LHCN-M2 (cell line): ENCODE data around the gene MARVELD1. TPM values are rescaled to one million over a fixed set of nuclear protein-coding genes. Genes with fewer than 3 reads are reported as not detected.
"Not testable (repeated sequence)": the region's sequence is repeated elsewhere in the genome, so short reads cannot be mapped to it uniquely, and the experiment has no call there.

Experiments
- DNase-seq: peaks from one replicate; pipeline ENCODE4 v3.0.0-alpha.2; 2012; ENCODE audit warnings: low read depth
- polyA plus RNA-seq: library from polyadenylated mRNA; unstranded; fragments of >200 nt; gene quantifications from one replicate; pipeline ENCODE4 v1.2.1, GENCODE V29; 2012; ENCODE audit warnings: missing spikeins
- total RNA-seq: library from RNA; depleted of rRNA; stranded (reverse); fragments of >200 nt; gene quantifications from 2 replicates; pipeline ENCODE4 v1.2.3, GENCODE V29; 2014; rRNA removed

MARVELD1 gene
- 54.7 and 56.0 TPM in 2 replicates for total RNA-seq
- polyA plus RNA-seq = 66.1 TPM

- DNase-seq = peak; percentile 80
Measured at GRCh38 chr10:97713339-97713825, at the start of gene MARVELD1. Gene MARVELD1, plus strand, starts transcription at chr10:97713730. Its CDS starts 147 bp downstream, at chr10:97713877.

GRCh38 chr10:97664282-97664850 lies 49.2 kb upstream of the MARVELD1 start:
- no peak for DNase-seq

DNA sequence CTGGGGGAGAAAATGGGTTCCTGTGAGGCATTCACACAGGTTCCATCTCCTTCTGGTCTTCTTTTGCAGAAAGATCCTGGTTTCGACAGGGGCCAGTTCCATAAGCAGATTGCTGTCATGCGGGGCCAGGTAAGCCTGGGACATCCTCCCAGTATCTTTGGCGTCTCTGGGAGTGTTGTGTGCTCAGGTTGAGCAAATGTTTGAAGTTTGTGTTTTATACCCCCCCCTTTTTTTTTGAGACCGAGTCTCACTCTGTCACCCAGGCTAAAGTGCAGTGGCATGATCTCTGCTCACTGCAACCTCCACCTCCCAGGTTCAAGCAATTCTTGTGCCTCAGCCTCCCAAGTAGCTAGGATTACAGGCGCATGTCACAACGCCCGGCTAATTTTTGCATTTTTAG lies 46.5 kb upstream of the MARVELD1 start:
- DNase-seq = no peak

GRCh38 chr10:97667463-97667862 lies 46.1 kb upstream of the MARVELD1 start:
- DNase-seq = no peak

- no peak for DNase-seq
Measured at GRCh38 chr10:97669571-97669970, 44.0 kb upstream of the MARVELD1 start.

DNA sequence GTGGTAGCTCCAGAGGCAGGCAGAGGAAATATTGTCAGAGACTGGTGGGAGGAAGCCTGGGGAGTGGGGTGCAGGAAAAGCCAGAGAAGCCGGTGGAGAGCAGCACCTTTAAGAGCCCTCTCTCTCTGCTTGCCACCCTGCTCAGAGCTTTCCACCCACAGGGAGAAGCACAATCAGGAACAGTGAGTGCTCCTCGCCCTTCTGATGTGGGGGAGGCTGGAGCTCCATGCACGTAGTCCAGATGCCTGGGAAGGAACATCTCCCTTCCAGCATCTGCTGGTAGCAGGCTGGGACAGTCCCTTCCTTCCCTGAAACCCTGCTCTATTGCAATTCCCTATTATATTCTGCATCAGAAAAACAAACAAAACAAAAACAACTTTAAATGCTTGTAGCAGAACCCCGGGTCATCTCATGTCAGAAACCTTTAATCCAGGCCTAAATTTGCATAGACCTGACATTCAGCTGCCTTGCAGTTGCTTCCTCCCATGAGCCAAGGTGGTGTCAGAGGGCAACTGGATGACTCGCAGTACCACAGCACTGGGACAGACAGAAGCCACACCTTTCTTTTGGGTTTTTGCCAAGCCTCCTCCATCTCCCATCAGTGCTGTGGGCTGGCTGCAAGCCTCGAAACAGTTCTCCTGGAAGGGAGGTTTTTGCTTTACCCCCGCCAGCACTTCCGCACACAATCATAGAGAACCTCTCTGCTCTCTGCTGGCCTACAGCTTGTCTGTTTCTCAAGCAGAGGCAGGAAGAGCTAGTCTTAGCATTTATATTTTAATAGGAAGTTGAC lies 39.6 kb upstream of the MARVELD1 start:
- peak; percentile 81 for DNase-seq

GRCh38 chr10:97675222-97675621 lies 38.3 kb upstream of the MARVELD1 start:
- no peak for DNase-seq

DNA sequence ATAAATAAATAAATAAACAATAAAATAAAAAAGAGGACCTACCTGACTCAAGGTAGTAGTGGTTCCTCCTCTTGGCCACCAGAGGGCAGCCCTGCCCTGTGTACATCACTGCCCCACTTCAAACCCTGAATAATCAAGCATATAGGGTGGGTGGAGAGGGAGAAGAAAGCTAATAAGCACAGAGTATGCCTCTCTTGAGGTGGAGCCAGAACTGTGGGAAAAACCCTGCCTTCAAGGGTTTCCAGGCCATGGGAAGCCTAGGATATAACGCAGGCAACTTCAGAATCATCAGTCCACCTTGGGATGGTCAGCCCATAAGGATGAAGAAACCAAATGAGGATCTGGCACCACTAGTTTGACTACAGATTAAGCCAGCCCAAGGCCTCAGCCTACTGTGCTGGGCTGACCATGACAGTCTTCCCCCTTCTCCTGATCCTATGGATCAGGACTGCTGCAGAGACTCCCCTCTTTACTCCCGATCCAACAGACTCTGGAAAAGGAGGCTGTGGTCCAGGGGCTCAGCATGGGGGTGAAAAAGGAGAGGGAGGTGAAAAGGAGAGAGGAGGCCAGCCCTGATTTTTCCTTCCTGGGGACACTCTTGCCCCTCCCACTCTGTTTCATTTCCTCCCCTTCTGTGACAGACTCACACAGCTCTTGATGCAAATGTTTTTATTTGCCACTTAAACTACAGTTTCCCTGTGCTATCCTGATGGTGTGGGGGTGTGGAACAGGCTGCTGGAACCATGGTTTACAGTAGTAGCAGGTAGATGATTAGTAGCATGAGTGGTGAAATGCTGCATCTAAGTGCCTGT lies 36.6 kb upstream of the MARVELD1 start:
- peak; percentile 43 for DNase-seq

DNA sequence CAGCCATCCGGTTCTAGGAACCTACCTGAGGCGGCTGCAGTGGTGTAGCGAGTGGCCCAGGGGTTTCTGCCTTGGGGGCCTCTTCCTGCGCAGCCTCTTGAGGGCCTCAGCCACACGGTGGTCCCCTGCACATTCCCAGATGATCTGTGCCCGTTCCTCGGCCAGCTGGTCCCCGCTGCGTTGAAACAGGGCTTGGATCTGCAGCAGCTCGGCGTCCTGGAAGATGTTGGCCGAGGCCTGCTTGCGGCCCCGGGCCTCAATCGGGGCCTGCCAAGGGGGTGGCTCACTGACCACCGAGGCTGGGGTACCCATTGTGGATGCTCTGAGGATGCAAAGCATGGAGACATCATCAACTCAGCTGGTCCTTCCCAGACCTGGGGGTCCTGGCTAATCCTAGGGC lies 33.9 kb upstream of the MARVELD1 start:
- no peak for DNase-seq

GRCh38 chr10:97682042-97682441 lies 31.5 kb upstream of the MARVELD1 start:
- no peak for DNase-seq

DNA sequence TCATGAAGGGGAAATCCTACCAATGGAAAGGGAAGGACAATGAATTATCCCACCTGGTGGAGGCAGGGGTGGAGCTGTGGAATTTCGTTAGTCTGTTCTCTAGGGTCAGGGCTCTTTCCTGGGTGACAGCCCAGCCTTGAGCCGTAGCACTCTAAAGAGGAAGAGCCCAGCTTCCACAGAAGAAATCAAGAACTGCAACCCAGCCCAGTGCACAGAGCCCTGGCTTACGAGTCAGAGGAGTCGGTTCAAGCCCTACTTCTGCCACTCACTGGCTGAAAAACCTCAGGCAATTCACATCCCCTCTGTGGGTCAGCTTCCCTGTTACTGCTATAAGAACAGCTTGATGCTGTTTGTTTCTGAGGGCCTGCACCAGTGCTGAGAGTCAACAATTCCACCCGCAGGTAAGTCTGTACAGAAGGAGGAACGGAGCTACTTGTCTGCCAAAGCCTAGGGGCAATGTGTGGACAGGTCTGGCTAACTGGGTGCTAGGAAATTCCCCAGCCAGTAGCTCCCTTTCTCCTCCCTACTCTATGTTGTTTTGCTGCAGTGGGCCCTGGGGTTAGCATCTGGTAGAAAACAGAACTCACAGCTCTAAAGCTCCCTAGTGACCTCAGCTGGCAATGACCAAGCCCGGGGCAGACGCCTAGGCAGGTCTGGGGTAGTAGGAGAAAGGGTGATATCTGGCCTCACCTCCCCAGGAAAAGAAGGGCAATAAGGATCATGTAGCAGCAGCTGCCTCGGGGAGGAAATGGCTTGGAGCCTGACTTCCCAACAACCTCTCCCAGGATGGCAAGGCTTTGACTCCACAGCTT lies 29.8 kb upstream of the MARVELD1 start:
- DNase-seq = peak; percentile 74

DNA sequence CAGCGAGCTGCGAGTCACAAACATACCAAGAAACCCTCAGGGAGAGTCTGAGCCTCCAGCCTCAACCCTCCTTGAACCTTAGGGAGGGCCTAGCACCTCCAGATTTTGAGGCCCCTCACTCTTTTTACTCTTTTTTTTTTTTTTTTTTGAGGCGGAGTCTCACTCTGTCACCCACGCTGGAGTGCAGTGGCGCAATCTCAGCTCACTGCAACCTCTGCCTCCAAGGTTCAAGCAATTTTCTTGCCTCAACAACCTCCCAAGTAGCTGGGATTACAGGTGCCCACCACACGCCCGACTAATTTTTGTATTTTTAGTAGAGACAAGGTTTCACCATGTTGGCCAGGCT lies 29.2 kb upstream of the MARVELD1 start:
- DNase-seq = not testable (repeated sequence)

- DNase-seq = no peak
Measured at GRCh38 chr10:97684866-97685394, 28.6 kb upstream of the MARVELD1 start.

GRCh38 chr10:97685395-97685958 lies 28.1 kb upstream of the MARVELD1 start:
- no peak for DNase-seq

GRCh38 chr10:97686301-97686961 lies 27.1 kb upstream of the MARVELD1 start:
- no peak for DNase-seq

DNA sequence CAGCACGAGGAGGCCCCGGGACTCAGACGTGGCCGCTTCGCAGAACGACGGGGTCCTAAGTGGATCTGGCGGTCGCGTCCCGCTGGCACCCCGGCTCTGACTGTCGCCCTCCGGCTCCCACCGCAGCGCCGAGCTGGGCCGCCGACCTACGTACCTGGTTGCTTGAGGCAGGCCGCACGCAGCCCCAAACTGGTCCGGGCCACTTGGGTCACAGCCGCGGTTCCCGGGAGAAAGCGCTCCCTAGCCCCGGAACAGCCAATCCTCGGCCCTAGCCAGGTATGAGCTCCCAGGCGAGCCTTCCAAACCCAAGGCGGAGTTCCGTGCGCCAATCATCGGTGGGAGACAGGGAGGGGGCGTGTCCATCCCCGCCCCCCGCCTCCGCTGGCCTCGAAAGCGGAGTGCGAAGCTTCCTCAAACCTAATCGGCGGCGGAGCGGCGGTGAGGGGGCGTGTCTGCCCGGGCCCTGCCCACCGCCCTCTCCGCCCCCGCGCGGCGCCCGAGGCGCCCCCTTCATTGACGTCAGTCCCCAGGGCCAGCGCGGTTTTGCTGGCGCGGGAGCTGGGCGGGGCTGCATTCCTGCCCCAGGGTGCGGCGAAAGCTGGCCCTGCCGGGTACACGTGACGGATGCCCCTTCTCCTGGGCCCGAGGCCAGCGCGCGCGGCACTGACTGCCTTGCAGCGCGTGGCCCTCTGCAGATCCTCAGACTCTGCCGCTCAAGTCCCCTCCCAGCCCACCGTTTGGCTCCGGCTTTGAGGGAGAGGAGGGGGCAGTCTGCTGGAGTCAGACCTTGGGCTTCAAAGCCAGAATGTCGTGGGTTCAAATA lies 26.4 kb upstream of the MARVELD1 start, which contains the start of gene AVPI1:
AVPI1 (minus strand) TSS at position 280 of the 823 bp plus-strand sequence. CDS start 7,336 bp downstream, outside the sequence.
- peak; percentile 96 for DNase-seq

GRCh38 chr10:97687785-97688781 lies 25.4 kb upstream of the MARVELD1 start:
- peak; percentile 66 for DNase-seq

DNA sequence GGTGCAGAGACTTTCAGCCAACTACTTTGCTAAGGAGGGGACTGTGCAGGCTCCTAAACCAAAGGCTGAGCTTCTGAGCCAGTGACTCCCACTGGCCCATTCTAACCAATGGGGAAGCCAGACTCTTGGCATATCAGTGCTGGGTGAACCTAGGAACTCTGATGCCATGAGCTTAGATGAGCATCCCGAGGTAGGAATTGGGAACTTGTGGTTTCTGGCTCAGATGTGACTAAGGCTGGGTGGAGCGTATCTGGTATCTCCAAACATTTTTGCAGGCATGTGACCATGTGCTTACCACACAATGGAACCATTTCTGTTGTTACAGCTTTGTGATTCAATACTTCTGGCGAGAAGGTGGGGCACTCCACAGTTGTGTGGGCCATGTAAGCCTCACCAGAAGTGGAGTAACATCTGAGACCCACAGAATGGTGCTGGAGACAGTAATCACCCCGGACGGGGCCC lies 23.9 kb upstream of the MARVELD1 start:
- DNase-seq = peak; percentile 100
